ENCODE measurements around the gene TADA2B.

TADA2B gene

DNA sequence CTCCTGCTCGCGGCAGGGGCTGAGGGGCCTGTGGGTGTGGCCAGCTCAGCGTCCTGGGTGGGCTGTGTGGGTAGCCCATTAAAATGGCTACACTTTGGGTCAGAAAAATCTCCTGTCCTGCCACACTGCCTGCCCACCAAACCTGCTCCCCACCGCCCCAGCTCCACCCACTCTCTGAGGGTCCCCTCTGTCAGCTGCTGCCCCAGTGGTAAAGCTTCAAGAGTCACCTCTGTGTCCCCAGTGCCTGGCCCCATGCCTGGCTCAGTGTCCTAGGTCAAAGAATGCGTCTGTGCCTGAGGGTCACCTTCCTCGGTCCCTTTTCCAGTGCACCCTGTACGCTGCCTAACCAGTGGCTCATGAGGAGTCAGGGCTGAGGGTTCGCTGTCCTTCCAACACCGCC is 24.9 kb upstream of the TADA2B start:
- no peak for DNase-seq (ENCODE audit: low read depth)

DNA sequence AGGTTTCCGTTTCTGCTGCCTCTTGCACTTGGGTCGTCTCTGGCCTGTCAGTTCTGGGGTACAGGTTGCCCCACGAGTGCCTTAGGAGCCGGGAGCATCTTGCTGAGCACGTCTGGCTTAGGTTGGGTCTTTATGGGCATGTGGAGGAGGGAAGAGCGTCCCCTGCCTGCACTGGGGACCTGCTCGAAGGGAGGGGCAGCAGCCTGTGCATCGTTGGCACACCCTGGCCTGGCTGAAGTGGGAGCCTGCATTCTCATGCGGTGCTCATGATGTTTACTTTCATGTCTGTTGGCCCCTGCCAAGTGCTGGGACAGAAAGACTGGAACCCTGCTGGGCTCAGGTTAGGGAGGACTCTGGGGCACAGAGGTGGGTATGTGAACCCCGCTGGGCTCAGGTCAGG is 23.8 kb upstream of the TADA2B start:
- DNase-seq (ENCODE audit: low read depth) = no peak

DNA sequence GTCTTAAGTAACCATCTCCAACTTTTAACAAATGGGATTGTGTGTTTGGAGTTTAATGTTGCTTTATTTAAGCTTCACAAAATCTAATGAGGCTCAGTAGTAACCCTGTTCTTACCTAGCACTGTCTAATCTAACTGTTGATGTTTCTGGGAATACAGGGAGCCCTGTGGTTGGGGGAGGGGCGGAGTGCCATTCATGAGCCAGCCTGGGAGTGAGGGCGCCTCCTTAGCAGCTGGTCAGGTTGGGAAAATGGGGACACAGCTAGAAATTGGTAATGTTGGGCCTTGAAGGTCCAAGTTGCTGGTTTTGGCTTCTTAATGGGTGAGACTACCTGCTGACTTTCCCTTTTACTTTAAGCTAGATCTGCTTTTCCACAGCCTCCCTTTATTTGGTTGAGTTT is 22.9 kb upstream of the TADA2B start:
- DNase-seq (ENCODE audit: low read depth) = no peak

DNA sequence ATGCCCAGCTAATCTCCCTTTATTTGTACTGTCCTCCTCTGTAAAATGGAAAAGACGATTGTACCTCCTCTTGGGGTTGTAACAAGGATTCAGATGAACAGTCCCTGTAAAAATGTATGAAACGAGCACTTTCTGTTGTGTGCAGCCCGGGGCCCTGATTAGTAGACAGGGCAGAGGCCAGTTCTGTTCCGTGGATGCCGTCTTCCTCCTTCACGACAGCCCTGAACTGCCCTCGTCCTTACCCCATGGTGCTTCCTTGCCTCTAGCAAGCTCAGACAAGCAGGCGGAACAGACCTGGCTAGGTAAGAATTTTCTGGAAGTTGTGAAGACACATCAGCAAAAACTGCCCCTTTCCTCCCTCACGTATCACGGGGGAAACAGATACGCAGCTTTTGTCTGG is 22.3 kb upstream of the TADA2B start:
- no peak for DNase-seq (ENCODE audit: low read depth)

DNA sequence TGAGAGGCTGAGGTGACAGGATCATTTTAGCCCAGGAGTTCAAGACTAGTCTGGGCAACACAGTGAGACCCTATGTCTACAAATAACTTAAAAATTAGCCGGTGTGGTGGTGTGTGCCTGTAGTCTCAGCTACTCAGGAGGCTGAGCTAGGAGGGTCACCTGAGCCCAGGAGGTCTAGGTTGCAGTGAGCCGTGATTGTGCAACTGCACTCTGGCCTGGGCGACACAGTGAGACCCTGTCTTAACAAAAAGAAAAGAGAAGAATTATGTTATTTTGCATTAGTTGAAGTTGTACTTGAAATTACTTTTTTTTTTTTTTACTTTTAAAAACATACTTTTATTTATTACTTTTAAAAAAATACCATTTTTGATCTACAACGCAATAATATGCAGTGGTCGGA is 21.8 kb upstream of the TADA2B start:
- no peak for DNase-seq (ENCODE audit: low read depth)

DNA sequence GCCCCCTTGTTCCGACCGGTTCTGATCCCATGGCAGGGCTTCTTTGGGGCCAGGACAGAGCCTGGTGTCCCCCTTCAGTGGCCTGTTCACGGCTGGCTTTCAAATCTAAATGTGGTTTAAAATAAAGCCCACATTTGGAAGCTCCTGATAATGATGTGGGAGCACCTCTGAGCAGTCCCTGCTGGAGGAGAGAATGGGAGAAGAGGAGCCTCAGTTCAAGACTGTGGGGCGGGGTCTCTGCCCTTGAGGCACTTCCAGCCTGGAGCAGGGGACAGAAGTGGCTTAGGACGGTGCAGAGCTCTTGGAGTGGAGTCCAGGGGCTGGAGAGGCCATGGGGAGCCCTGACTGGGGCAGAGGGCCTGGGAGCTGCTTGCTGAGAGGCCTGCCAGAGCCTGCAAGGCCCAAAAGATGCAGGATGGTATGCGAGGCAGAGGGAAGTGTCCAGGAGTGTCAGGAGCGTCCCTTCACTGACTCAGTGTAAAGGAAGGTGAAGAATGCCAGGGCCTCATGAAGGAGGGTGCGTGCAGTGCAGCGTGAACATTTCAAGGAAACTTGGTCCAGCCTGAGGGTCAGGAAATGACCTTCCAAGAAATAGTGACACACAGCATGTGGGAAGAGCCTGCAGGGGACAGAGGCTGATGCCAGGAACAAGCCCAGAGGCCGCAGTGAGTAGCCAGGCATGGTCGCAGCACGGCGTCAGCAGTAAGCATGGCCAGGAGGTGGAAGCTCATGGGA is 21.1 kb upstream of the TADA2B start:
- DNase-seq (ENCODE audit: low read depth) = no peak

DNA sequence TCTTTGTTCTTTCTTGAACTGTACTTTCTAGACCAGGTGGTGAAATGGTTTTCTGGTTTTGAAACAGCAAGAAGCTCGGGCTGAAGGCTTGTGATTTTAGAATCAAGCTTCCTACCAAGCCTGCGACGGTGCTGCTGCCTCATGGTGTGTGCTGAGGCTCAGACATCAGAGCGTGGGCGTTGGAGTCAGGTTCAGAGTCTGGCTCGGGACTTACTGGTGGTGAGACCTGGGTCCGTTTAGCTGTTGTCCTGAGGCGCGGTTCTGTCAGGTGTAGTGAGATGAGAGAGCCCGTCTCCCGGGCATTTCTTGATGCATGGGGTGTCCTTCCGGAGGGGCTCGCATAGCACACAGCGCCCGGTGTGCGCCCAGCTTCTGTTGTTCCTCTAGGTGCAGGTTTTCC is 19.7 kb upstream of the TADA2B start:
- no peak for DNase-seq (ENCODE audit: low read depth)

DNA sequence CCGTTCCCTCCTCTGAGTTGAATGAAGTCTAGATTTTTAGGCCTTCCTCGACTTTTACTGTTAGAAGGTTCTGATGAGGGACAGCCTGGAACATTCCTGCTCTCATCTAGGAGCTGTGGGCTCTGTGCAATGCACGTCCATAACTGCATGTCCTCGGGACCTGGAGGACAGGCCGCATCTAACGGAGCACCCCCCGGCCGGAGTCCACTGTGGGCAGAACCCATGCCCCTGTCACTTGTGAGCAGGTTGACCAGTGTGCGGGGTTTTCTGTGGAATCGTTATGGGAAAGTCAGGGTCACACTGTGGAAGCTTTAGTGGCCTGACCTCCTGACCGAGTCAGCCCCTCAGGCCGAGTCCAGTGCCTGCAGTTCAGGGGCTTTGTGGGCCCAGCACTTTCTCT is 19.3 kb upstream of the TADA2B start:
- no peak for DNase-seq (ENCODE audit: low read depth)

DNA sequence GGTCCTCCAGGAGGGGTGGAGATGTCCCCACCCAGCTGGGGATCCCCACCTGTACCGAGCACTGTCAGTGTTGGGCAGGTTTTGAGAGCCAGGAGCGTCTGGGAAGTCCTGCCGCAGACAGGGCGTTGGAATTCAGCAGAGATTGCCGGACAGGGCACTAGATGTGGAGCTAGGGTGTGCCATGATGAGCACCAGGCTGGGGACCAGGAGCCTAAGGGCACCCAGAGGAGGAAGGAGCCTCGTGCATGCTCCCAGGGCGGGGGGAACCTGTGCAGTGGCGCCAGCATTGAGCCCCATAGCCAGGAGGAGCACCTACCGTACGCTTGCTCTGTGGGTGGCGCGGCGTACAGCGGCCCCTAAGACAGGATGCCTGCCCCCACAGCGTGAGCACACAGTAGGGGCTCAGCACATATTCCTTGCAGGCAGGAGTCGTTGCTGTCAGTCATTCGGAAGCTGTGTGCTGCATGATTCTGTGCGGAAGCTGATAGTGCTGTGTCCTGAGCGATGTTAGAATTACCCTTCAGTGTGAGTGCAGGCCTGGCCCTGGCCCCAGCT is 18.8 kb upstream of the TADA2B start:
- no peak for DNase-seq (ENCODE audit: low read depth)

DNA sequence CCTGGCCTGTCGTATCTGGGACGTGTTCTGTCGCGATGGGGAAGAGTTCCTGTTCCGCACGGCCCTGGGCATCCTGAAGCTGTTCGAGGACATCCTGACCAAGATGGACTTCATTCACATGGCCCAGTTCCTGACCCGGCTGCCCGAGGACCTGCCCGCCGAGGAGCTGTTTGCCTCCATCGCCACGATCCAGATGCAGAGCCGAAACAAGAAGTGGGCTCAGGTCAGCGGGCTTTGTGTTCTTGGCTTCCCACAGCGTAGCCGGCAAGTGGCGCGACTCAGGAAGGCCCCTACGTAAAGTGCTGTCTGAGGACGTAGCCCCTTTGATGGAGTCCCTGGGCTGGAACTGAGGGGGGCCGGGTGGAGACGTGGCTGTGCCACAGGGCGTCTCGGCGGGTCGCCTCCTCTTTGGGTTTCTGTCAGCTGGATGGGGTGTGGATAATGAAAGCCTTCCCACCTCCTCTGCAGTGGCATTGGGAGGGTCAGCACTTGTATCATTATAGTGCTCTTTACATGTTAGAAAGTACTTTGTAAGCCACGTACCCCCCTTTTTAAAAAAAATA is 18.1 kb upstream of the TADA2B start:
- DNase-seq (ENCODE audit: low read depth) = no peak

DNA sequence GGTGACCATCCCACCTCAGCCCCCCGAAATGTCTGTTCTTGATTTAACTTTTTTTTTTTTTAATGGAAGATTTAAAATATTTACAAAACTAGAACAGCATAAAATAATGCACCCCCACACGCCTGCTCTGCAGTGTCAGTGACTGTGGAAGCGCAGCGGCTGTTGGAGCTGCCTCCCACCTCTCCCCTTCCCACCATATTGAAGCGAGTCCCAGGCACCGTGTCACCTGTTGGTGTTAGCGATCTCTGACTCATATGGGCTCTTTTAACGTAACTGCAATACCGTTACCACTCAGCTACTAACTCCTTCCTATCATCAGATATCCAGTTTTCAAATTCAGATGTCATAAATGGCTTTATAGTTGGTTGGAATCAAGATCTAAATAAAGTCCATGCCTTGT is 17.1 kb upstream of the TADA2B start:
- DNase-seq (ENCODE audit: low read depth) = no peak

DNA sequence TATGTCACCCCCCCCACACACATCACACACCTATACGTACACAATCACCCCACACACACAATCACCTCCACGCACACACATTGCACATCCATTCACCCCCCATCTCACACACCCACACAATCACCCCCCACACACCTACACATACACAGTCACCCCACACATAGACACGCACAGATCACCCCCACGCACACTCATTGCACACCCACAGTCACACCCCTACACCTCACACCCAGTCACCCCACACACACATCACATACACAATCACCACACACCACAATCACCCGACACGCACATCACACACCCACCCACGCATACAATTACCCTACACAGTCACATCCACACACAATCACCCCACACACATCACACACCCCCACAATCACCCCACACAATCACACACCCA is 15.9 kb upstream of the TADA2B start:
- no peak for DNase-seq (ENCODE audit: low read depth)

DNA sequence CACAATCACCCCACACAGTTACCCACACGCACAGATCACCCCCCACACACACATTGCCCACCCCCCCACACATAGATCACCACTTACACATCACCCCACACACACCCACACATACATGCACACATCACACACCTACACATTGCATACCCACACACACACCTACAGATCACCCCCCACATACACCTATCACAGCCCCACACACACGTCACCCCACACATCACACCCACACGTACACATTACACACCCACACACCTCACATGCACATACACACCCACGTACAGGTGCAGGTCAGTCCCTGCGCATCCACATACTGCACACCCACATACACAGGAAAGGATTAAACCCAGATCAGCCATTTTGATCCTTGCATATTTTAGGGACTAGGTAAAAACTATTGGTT is 15.3 kb upstream of the TADA2B start:
- DNase-seq (ENCODE audit: low read depth) = no peak

DNA sequence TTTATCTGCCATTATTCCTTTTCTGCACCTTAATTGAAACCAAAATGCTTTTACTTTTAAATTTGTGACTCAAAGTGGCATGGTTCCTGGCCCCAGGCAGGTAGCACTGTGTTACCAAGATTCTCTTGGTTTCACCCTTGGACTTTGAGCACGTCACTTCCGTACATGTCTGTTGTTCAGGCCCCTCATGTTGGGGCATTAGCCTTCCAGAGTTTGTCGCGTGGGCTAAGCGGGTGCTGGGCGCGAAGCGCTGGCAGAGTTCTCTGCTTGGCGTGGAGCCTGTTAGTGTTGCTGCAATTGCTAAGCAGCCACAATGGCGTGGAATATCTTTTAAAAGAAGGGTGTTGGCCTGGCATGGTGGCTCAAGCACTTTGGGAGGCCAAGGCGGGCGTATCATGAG is 14.0 kb upstream of the TADA2B start:
- no peak for DNase-seq (ENCODE audit: low read depth)

DNA sequence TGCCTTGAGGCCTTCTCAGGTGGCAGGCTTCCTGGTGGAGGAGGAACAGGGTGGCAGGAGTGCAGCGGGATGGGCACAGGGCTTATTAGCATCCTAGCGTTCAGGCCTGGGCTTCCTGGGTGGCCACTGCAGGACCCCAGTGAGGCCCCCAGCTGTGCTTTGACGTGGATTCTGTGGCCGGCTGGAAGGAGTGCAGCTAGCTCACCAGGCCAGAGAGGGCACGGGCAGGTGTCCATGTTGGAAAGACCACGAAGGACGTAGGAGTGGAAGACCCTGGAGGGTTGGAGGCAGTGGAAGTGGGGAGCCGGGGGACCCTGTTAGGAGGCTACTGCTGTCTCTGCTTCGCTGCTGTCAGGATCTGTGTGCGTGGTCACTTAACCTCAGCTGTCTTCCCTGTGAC is 13.3 kb upstream of the TADA2B start:
- DNase-seq (ENCODE audit: low read depth) = no peak

DNA sequence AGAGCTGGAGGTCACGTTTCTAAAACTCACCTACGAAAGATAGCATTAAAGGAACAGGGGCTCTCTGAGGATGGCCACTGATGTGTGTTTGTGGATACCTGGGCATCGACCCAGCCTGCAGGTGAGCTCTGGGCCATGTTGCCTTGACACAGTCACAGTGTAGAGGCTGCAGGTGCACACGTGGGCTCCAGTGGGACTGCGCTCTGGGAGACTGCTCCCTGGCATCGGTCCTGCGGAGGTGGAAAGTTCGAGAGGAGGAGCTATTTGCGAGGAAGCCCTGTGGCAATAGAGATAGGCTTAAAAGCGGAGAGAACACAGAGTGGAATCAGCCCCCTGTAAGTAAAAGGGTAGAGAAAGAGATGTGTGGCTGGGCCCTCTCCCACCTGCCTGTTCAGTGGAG is 12.3 kb upstream of the TADA2B start:
- DNase-seq (ENCODE audit: low read depth) = no peak

DNA sequence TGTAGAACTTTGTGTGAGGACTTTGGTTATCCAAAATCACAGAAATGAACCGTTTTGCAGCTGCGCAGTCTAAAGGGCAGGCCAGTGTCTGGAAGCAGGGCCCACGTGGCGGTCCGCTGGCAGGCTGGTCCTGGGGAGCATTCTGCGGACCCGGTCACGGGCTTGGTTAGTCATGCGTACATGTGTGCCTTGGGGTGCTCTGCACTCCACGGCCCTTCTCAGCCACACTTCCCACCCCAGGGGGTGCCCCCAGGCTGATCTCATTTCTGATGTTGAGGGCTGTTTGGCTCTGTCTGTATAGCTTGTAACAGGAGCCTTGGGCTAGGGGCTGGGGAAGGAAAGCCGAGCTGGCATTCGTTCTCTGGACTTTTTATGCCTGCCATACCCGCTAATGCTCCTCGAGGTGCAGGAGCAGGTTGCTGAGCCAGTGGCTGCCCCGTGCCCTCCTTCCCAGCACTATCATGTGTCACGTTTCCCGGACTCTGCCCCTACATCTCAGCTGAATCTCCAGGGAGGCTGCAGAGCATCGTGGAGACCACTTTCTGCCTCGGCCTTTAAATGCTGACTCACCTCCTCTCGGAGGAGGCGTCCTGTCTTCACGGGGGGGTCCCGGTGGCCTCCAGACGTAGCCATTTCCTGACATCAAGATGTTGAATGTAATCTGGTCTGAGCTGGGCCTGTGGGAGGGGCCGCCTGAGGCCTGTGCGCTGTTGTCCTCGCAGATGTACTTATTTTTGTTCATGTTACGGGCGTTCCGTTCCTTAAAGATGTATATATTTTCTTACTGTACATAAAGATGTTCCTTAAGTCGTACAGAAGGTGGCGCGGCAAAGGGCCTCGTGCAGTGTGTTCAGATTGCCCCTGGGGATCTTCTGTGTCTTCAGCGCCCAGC is 11.4 kb upstream of the TADA2B start:
- no peak for DNase-seq (ENCODE audit: low read depth)

DNA sequence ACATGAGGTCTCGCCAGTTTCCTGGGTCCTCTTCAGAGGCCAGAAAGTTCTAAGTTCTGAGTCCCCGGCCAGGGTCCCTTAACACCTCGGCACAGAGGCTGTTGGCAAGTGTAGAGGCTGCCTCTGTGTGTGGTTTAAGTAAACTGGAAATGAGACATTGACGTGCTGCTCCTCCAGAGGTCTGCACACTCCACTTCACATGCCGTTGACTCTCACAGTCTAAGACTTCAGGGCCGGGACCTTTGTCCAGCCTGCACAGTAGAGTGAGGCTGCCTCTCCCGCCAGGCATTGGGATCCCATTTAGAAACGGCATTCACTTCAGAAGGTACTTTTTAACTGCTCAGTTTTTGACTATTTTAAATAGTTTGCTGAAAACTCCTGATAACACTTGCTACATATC is 10.6 kb upstream of the TADA2B start:
- no peak for DNase-seq (ENCODE audit: low read depth)

DNA sequence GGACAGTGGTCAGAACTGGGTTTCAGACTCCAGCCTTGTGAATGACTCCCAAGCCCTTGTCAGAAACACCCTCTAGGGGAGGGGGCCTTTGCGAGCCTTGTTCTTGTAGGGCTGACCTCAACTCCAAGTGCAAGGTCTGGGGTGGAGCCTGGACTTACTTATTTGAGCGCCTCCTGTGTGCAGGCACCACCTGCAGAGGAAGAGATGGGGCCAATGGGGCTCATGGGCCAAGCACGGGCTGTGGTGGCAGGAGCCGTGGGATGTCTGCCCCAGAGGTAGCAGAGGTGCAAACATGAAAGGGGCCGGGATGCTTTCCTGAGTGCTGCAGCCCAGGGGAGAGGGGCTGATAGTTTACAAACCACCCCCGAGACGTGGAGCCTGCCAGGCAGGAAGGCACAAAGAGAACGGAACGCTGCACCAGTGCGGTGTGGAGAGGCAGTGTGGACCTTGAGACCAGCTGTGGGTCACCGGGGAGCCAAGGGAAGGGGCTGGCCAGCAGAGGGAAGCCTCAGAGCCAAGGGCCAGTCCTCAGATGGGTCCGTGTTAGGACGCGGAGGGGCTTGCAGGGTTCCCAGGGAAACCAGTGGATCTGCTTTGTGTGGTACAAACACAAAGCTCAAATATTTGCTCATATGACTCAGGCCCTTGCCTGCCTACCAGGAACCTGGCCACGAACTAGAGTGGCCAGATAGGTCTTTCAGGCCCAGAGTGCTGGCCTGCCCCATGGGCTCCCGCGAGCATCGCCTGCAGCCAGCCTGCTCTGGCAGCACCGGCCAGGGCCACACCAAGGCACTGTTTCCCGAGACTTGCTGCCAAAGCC is 8.7 kb upstream of the TADA2B start:
- no peak for DNase-seq (ENCODE audit: low read depth)

DNA sequence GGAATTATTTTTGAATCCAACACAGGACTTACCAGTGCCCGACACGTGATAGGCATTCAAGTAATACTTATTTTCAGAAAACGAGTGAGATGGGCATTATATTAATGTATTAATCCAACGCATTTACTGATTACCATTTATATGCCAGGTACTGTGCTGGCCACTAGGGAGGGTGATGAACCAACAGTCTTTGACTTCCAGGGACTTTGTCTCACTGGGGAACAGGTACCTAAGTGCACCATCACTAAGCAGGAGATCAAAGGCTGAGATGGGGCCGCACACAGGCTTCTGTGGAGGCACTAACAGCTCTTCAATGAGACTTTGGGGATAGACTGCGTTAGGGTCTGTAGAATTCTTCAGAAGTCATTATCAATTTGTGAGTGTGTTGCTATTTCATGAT is 5.7 kb upstream of the TADA2B start:
- no peak for DNase-seq (ENCODE audit: low read depth)

DNA sequence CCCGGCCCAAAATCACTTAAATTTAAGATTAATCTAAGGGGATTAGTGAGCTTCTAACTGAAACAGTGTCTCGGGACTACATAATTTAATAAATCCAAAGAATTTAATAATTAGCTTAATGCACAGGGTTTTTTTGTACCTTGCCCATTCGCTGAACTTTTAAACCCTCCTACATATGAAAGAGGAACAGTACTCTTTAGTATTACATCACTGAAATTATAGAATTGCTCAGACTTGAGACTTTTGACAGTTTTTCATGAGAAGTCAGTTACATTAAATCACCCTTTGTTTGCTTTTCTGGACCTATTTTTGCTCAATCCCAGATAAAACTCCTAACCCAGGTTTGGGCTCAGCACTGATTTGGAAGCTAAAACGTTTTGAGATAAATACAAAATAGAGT is 2.4 kb upstream of the TADA2B start:
- DNase-seq (ENCODE audit: low read depth) = no peak

DNA sequence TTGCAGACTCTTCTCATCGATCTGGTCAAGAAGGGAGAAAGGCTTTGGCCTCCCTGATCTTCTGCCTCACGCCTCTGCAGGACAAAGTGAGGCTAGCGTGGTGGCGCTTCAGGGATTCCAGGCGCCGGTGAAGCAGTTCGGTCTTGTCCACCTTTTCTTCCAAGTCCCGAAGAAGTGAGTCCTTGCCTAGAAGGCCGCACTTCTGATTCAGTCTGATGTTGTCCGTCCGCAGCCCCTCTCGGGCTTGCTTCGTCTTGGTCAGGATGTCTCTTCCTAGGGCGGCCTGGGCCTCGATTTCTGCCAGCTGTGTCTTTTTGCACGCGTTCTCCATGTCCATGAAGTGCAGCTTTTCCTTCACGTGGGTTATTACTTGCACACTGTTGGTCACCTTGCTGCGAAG is 1.9 kb upstream of the TADA2B start:
- DNase-seq (ENCODE audit: low read depth) = no peak
